CD4-positive, alpha-beta T cell treated with Interleukin-17A for 1 hour (primary cell): Measurements from ENCODE around the gene PMPCA.

ENCODE experiments used
- DNase-seq: peaks from one replicate; pipeline ENCODE4 v3.0.0-alpha.2; 2020

PMPCA gene

DNA sequence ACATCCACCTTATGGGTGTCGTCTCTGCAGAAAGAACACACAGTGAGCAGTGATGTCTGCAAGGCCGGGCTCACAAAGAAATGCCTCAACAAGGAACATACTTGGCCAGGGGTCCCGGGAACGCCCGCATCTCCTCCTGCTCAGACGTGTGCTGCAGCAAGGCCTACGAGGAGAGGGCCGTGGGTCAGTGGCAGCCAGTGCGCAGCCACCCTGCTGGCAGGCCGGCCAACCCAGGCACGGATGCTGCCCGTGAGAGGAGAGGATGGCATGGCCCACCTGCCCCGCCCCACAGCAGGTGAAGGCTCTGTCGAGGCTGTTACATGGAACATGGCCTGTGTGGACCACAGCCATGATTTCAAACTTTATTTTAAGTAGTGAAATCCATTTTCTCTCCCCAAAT lies 53.1 kb downstream of the PMPCA start:
- DNase-seq = no peak

DNA sequence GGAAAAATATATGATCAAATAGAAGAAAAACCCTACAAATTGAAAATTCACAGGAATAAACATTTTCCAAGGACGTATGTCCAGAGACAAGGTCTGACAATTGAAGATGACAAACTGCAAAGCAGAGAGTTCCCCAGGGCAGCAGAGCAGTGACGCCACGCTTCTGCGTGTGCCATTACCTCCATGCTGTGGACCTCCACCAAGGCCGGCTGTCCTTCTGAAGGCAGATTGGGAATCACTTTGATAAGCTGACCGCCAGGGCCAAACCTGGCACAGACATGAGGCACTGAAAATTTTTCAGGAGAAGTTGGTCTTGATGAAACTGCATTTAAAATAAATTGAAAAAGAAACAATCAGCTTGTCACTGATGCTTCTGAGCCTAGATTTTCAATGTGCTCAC lies 53.8 kb downstream of the PMPCA start:
- no peak for DNase-seq

DNA sequence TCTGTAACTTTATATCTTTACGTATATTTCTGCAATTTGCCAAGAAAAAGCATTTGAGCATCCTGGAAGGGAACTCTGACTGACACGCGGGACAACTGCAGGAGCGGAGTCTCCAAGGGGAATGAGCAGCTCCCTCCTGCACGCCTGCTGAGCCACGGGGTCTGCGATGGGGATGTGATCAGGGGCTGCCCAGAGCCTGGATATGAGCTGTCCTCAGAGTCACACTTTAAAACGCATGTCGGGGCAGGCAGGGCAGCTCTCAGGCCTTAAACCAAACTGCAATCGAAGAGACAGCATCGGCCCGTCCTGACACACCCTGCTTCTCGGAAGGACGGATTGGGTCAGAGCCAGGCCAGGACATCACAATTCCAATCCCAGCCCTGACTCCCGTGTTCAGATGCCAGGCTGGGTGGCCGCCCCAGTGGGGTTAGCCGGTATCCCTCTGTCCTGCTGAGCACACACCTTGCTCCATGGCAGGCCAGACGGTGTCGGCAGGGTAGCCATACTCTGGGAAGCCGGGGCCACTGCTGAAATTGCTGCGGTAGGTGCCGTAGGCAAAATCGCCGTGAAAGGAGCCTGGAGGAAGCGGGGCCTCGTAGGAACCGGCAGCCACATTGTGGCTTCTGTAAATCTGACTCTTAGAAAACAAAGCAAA lies 55.2 kb downstream of the PMPCA start:
- DNase-seq = no peak

DNA sequence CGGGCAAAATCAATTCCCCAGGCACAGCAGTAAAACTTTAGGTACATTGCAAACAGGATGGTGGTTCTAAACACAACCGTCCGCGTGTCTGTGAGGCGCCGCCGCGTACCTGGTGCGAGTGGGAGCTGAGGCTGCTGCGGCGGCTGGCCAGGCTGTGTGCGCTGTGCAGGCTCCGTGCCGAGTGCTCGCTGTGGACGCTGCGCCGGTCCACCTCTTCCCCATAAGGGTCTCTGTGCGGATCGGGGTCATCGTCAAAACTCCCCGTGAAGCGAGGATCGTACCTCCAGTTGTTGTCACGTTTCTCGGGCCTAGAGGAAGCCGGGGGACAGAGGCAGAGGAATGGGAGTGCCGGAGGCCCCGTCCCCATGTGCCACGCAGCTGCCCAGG lies 55.7 kb downstream of the PMPCA start:
- no peak for DNase-seq

DNA sequence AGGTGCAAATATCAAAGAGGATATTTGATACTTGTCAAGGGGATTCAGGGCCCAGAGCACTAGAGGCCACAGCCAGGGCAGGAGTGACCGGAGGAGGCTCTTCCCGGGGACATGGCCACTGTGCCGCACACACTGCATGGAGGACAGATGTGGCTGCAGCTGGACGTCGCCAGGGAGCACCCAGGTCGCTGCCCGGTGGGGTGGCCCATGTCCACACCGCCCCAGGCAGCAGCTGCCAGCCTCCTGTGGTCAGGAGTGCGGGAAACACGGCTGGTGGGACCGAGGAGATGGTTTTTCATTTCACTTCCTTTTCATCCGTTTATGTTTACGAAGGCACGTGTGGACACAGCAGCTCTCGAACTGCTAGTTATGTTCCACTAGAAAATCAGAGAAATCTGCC lies 57.3 kb downstream of the PMPCA start:
- DNase-seq = no peak

DNA sequence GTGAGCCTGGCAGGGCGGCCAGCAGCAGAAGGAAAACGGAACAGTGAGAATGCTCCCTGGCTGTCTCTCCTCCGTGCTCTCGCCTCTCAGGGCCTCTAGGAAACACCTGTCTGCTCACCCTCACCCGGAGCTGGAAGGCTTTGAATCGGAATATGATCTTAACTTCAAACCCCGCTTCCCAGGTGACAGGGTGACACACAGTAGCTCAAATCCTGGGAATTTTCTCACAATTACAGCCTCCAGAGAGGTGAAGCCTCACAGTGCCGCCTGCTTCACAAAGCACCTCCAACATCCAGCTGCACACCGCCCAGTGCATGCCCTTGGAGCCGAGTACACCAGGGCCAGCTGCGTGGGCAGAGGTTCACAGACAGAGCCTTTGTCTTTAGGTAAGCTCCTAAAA lies 59.9 kb downstream of the PMPCA start:
- no peak for DNase-seq

DNA sequence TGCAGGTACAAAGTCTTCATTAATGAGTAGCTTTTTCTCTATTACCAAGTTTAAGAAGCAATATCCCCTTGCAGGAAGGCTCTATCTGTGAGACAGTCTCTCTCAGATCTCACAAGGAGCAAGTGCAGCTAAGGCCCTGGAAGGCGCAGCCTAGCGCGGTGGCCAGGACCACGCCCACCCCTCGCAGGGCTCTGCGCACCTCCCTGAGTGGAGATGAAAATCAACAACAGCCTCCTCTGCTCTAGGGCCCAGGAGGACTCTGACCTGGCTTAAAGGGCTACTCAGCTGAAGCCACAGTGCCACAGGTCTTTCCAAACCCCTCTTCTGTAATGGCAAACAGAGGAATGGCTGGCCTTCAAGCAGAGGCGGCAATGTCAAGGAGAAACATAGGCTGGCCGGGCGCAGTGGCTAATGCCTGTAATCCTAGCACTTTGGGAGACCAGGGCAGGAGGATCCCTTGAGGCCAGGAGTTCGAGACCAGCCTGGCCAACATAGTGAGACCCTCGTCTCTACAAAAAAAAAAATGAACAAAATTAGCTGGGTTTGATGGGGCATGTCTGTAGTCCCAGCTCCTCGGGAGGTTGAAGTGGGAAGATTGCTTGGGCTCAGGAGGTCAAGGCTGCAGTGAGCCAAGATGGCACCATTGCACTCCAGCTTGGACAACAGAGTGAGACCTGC lies 60.5 kb downstream of the PMPCA start:
- DNase-seq = no peak

DNA sequence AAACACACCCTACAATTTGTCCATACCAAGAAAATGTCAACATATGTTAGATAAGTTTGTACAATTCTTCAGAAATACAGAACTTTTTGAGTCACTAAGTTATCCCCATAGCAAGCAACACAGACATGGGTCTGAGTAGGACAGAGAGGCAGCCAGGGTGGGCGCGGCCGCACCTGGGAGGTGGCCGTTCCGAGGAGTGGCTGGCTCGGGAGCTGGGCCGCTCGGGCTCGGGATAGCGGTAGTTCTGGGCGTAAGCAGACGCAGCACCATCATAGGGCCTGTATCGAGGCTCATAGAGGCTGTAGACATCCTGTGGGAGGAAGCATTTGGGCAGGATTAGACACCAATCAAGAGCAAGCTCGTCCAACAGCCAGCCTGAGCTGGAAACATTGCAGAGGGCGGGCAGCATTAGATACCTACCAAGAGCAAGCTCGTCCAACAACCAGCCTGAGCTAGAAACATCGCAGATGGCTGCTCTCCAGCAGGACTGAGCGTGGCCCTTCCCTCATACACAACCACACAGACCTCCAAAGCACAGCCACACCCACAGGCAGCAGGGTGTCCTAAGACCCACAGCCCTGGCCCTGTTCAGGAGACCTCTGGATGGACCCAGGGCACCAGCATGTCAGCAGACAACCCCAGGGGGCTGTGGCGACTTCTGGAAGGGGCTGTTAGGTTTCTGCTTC lies 61.5 kb downstream of the PMPCA start:
- DNase-seq = no peak

DNA sequence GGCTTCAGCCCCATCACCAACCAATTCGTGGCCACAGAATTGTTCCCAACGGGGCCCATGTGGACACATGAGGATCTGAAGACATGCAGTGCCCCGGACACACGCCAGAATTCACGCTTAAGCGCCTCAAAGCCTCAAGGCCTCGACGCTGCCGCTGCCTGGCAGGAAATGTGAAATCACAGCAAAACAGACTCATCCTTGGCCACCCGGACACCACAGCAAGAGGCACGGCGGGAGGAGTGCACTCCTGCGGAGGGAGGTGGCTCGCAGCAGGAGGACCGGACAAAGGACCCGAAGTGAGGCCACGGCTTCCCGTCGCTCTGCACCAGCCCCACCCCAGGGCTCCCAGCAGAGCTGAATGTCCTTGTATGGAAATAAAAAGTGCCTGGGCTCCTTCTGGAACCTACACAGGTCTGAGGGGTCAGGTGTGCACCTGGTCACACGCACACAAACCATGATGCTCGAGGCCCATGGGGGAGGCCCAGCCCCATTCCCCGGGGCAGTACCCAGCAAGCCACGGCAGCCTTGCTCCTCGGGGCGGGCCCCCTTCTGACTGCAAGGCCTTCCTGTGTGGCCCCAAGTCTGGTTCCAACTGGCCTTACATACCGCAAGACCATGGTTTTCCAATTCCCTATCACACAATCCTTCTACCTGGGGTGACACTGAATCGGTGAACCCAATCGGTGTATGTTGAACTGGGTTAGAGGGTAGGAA lies 62.3 kb downstream of the PMPCA start:
- no peak for DNase-seq

DNA sequence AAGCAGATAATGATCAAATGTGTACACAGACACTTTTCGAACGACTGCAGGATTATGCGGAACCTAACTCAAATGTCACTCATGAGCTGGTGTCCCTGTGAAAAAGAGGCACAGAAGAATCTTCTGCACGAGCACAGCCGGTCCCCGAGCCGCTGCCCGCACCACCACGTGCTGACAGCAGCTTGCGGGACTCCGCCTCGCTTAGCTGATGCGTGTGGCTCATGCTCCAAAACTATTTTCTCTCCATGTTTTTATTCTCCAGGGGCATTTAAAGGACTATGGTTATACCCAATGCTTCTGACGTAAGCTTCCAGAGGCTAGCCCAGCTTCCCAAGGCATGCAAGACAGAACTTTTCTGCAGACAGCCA lies 62.9 kb downstream of the PMPCA start:
- no peak for DNase-seq
